Ishikawa (cell line): ENCODE data around the gene GNG7.

Source experiments
- CEBPB ChIP-seq: IDR thresholded peaks from 2 replicates; pipeline ENCODE4 v1.6.1; 2012
- CREB1 ChIP-seq: IDR thresholded peaks from 2 replicates; pipeline ENCODE4 v1.6.1; 2012; ENCODE audit warnings: low read depth
- EGR1 ChIP-seq: IDR thresholded peaks from 2 replicates; pipeline ENCODE4 v1.6.1; 2012
- EP300 ChIP-seq: IDR thresholded peaks from 2 replicates; pipeline ENCODE4 v1.6.1; 2012; ENCODE audit warnings: borderline replicate concordance
- FOXM1 ChIP-seq: IDR thresholded peaks from 2 replicates; pipeline ENCODE4 v1.6.1; 2012; ENCODE audit warnings: low read depth, borderline replicate concordance
- MAX ChIP-seq: IDR thresholded peaks from 2 replicates; pipeline ENCODE4 v1.6.1; 2012
- RAD21 ChIP-seq: IDR thresholded peaks from 2 replicates; pipeline ENCODE4 v1.6.1; 2012; ENCODE audit warnings: low read depth
- REST ChIP-seq: IDR thresholded peaks from 2 replicates; pipeline ENCODE4 v1.6.1; 2012; ENCODE audit warnings: low read depth, mild to moderate bottlenecking
- TAF1 ChIP-seq: IDR thresholded peaks from 2 replicates; pipeline ENCODE4 v1.6.1; 2012; ENCODE audit warnings: low read depth, mild to moderate bottlenecking
- TCF12 ChIP-seq: IDR thresholded peaks from 2 replicates; pipeline ENCODE4 v1.6.1; 2012; ENCODE audit warnings: low read depth
- TEAD4 ChIP-seq: IDR thresholded peaks from 2 replicates; pipeline ENCODE4 v1.6.1; 2012
- YY1 ChIP-seq: IDR thresholded peaks from 2 replicates; pipeline ENCODE4 v1.6.1; 2012; ENCODE audit warnings: low read depth
- TF ChIP-seq, protein P1 (sequence below): IDR thresholded peaks from 2 replicates; pipeline ENCODE4 v1.6.1; 2012

DNA sequence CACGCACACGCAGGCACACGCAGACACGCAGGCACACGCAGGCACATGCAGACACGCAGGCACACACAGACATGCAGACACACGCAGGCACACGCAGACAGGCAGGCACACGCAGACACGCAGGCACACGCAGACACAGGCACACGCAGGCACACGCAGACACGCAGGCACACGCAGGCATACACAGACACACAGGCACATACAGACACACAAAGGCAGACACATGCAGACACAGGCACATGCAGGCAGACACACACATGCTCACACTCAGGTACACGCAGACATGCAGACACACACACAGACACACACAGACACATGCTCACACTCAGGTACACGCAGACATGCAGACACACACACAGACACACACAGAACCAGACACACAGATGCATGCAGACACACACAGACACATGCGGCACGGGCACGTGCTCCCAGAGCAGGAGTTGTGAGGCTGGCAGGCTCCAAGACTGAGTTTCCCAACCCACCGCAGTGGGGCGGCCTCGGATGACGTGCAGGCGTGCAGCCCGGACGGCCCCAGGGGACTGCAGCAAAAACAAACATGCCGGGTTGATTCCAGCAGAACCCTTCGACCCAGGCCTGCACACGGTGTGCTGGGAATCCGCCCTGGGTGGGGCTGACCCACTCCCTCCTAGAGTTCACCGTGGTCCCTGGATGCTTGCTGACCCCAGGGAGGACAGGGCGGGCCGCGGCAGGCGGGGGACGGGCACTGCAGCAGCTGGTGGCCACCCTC lies 126.6 kb downstream of the GNG7 start:
- TF ChIP-seq TAF1 = no peak
- no peak for TF ChIP-seq EP300
- TF ChIP-seq, protein P1, sequence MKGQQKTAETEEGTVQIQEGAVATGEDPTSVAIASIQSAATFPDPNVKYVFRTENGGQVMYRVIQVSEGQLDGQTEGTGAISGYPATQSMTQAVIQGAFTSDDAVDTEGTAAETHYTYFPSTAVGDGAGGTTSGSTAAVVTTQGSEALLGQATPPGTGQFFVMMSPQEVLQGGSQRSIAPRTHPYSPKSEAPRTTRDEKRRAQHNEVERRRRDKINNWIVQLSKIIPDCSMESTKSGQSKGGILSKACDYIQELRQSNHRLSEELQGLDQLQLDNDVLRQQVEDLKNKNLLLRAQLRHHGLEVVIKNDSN = no peak
- no peak for TF ChIP-seq RAD21
- no peak for TF ChIP-seq MAX
- no peak for TF ChIP-seq CEBPB
- TF ChIP-seq EGR1 = no peak
- no peak for TF ChIP-seq REST
- no peak for TF ChIP-seq FOXM1
- no peak for TF ChIP-seq TEAD4
- no peak for TF ChIP-seq YY1
- no peak for TF ChIP-seq CREB1
- TF ChIP-seq TCF12 = no peak
